Measurements from ENCODE around the gene PRDM11. TPM values are rescaled to one million over a fixed set of nuclear protein-coding genes. Genes with fewer than 3 reads are reported as not detected.

Gene PRDM11
- total and polyA plus RNA-seq, 2 of the 4 experiments (the other 2 are of a cell fraction), result 2.2 to 2.7 TPM

DNA sequence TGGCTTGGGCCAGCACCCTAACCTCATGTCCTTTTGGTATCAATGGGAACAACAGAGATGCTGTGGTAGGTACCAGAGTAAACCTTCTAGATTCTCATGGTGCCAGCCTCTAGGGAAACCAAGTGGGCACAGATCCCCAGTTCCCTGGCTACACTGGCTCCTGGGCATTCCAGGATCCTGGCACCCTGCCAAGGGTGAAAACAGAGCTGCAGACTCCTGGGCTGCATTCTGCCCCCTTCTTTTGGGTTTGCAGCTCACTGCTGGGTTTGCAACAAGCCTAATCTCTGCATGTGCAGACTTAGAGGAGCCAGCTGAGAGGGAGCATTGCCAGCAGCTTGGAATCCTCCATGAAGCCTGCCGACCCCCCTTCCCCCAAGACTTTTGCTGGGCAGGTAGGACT is 30.6 kb downstream of the PRDM11 start:
- Histone ChIP-seq H2BK20ac (ENCODE audit: low read depth, low read length) (no peak overlapping the region), H3K4ac (ENCODE audit: low read depth, low read length) (no peak overlapping the region), H3K56ac (ENCODE audit: extremely low read depth, insufficient read depth, low read length) (no peak overlapping the region), H3K4me3 (ENCODE audit: insufficient read depth, low read depth, low read length) (no peak overlapping the region), H4K5ac (ENCODE audit: low read depth, low read length) (no peak overlapping the region), H2BK120ac (ENCODE audit: low read depth, low read length) (no peak overlapping the region), H3K27ac (ENCODE audit: insufficient read depth, low read length) (no peak overlapping the region), H3K18ac (ENCODE audit: low read depth, low read length) (no peak overlapping the region), H4K20me1 (ENCODE audit: insufficient read depth, low read length) (peaks cover 4% of the 10 kb centered on the region; the same call in 1 of the 2 replicates), H2BK15ac (ENCODE audit: low read depth, low read length) (no peak overlapping the region), H3K36me3 (ENCODE audit: control insufficient read depth, insufficient read depth, low read length) (no peaks in the 10 kb centered on the region), H4K8ac (ENCODE audit: low read depth in 2 of 2, low read length in 2 of 2) (no peak overlapping the region), H3K4me1 (ENCODE audit: control insufficient read depth, insufficient read depth, low read length) (peaks cover 12% of the 10 kb centered on the region), H2AK9ac (replicated peaks; ENCODE audit: low read depth, low read length, poor library complexity) (no peak overlapping the region), H3K9me1 (ENCODE audit: insufficient read depth, low read length) (peaks cover 5% of the 10 kb centered on the region; the same call in 1 of the 2 replicates), H4K91ac (ENCODE audit: insufficient read depth, low read depth, low read length) (no peak overlapping the region), H3K9ac (ENCODE audit: low read depth, low read length) (no peak overlapping the region), H2AK5ac (ENCODE audit: low read depth, low read length) (no peak overlapping the region), H3K79me1 (ENCODE audit: low read depth in 1 of 2, low read length in 2 of 2) (no peaks in the 10 kb centered on the region; a peak in 1 of 4 replicates), H3K9me3 (ENCODE audit: control insufficient read depth, insufficient read depth, low read length) (no peaks in the 10 kb centered on the region), H3K27me3 (ENCODE audit: control insufficient read depth, insufficient read depth, low read length) (no peaks in the 10 kb centered on the region), H3K14ac (replicated peaks; ENCODE audit: low read depth, low read length) (no peak overlapping the region), H3K4me2 (ENCODE audit: low read depth, low read length) (no peak overlapping the region), H2BK5ac (ENCODE audit: low read depth, low read length, poor library complexity, severe bottlenecking) (no peak overlapping the region), H3K23ac (ENCODE audit: low read depth, low read length) (no peak overlapping the region), H2AFZ (replicated peaks; ENCODE audit: low read length, poor library complexity) (no peak overlapping the region)
- in situ Hi-C loops (cut with MboI; ENCODE audit: low sequenced_read_pairs), result no loop called here
- TF ChIP-seq RAD21 (IDR thresholded peaks at IDR 0.05; ENCODE audit: low read length) (no peak), MAZ (IDR thresholded peaks at IDR 0.05; ENCODE audit: borderline replicate concordance, low read depth, low read length) (no peak), CHD1 (IDR thresholded peaks at IDR 0.05; ENCODE audit: low read depth, low read length) (no peak), ELK1 (IDR thresholded peaks at IDR 0.05; ENCODE audit: borderline replicate concordance, low read depth, low read length) (no peak), RFX5 (IDR thresholded peaks at IDR 0.05; ENCODE audit: low read depth, low read length) (no peak), MAFK (IDR thresholded peaks at IDR 0.05; ENCODE audit: low read depth, low read length) (no peak), NFE2L2 (IDR thresholded peaks at IDR 0.05; ENCODE audit: low read depth, low read length) (no peak), BHLHE40 (IDR thresholded peaks at IDR 0.05; ENCODE audit: low read depth, low read length) (no peak), SMC3 (IDR thresholded peaks at IDR 0.05; ENCODE audit: low read depth, low read length) (no peak), MXI1 (IDR thresholded peaks at IDR 0.05; ENCODE audit: borderline replicate concordance, low read depth, low read length) (no peak), CEBPB (IDR thresholded peaks at IDR 0.05; ENCODE audit: low read depth, low read length) (no peak), FOS (IDR thresholded peaks at IDR 0.05; ENCODE audit: low read depth, low read length) (no peak), POLR2A (IDR thresholded peaks at IDR 0.05; ENCODE audit: low read depth, low read length) (no peak), RCOR1 (IDR thresholded peaks at IDR 0.05; ENCODE audit: insufficient replicate concordance, low read length) (no peak)
- TF ChIP-seq, protein P1, sequence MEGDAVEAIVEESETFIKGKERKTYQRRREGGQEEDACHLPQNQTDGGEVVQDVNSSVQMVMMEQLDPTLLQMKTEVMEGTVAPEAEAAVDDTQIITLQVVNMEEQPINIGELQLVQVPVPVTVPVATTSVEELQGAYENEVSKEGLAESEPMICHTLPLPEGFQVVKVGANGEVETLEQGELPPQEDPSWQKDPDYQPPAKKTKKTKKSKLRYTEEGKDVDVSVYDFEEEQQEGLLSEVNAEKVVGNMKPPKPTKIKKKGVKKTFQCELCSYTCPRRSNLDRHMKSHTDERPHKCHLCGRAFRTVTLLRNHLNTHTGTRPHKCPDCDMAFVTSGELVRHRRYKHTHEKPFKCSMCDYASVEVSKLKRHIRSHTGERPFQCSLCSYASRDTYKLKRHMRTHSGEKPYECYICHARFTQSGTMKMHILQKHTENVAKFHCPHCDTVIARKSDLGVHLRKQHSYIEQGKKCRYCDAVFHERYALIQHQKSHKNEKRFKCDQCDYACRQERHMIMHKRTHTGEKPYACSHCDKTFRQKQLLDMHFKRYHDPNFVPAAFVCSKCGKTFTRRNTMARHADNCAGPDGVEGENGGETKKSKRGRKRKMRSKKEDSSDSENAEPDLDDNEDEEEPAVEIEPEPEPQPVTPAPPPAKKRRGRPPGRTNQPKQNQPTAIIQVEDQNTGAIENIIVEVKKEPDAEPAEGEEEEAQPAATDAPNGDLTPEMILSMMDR (conservative IDR thresholded peaks at IDR 0.05; ENCODE audit: low read depth, low read length), result no peak
- TF ChIP-seq, protein P2, sequence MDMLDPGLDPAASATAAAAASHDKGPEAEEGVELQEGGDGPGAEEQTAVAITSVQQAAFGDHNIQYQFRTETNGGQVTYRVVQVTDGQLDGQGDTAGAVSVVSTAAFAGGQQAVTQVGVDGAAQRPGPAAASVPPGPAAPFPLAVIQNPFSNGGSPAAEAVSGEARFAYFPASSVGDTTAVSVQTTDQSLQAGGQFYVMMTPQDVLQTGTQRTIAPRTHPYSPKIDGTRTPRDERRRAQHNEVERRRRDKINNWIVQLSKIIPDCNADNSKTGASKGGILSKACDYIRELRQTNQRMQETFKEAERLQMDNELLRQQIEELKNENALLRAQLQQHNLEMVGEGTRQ (IDR thresholded peaks at IDR 0.05; ENCODE audit: low read depth, low read length), result no peak
- ATAC-seq (ENCODE audit: low read depth) (no peak), DNase-seq (no peak)
- CTCF ChIA-PET, result no interaction called here
- dilution Hi-C loops (cut with HindIII; ENCODE audit: low sequenced_read_pairs, unreplicated experiment), result no loop called here
- no CpG with 5 or more reads among the region's 1 CpG for WGBS, 2 experiments (ENCODE audit: extremely low coverage in 2 of 2, insufficient read length in 1 of 2)
- no TSS peak for BruUV-seq (replicated peaks)
- intact Hi-C loops (cut with micrococcal nuclease), result no loop called here
- POLR2A ChIA-PET (ENCODE audit: unreplicated experiment), result interaction anchor here (0.6 kb wide), 1 partner anchor 1259 kb away, joined by 3 read pairs; no protein-coding TSS in a partner anchor
